Measurements from ENCODE around the gene FXYD5. TPM values are rescaled to one million over a fixed set of nuclear protein-coding genes. Genes with fewer than 3 reads are reported as not detected.
A peak's percentile ranks its signal among the peaks of the same experiment; 100 is the strongest.

The FXYD5 gene
- total and polyA plus RNA-seq, 9 of the 15 experiments (the other 6 are each of a cell fraction or from before 2014, with no cell fraction given): 104 to 537 (median 174) TPM

GRCh38 chr19:35167251-35168119, 12.9 kb downstream of the FXYD5 start:
- POLR2A ChIA-PET: interaction anchor here (0.7 to 1.3 kb wide), 2 partner anchors 13 to 313 kb away, joined by 3 to 4 read pairs; partner anchors contain the start of gene FXYD5
- CTCF ChIA-PET (ENCODE audit: low intra/inter-chr PET ratio): no interaction called here
- FAIRE-seq: peak; percentile 6
- TF ChIP-seq SOX6 (IDR thresholded peaks at IDR 0.05) (no peak), TFAM (CRISPR knock-in tag; conservative IDR thresholded peaks at IDR 0.05) (no peak), NFXL1 (CRISPR knock-in tag; IDR thresholded peaks at IDR 0.05) (no peak), PHF21A (IDR thresholded peaks at IDR 0.05; ENCODE audit: borderline replicate concordance, low read depth) (no peak), ZC3H4 (CRISPR knock-in tag; IDR thresholded peaks at IDR 0.05; ENCODE audit: borderline replicate concordance) (no peak), CREB5 (CRISPR knock-in tag; IDR thresholded peaks at IDR 0.05) (no peak), GABPA (tag; conservative IDR thresholded peaks at IDR 0.05; ENCODE audit: low read depth) (0 out of 2 replicates have a peak, but pooled peaks have one; percentile 16), KDM1A (IDR thresholded peaks at IDR 0.05) (0 out of 4 replicates have a peak, but pooled peaks of 1 of the 2 experiments have one; percentile 17), BACH1 (tag; IDR thresholded peaks at IDR 0.05) (no peak), MAFG (tag; conservative IDR thresholded peaks at IDR 0.05) (no peak), ERF (CRISPR knock-in tag; IDR thresholded peaks at IDR 0.05) (no peak), TGIF2 (CRISPR knock-in tag; IDR thresholded peaks at IDR 0.05) (no peak), ZEB2 (IDR thresholded peaks at IDR 0.05) (no peak), PREB (CRISPR knock-in tag; IDR thresholded peaks at IDR 0.05) (no peak), SREBF1 (IDR thresholded peaks at IDR 0.05; ENCODE audit: borderline replicate concordance, low read depth, low read length) (no peak), HDAC3 (IDR thresholded peaks at IDR 0.05; ENCODE audit: borderline replicate concordance, partially characterized antibody) (no peak), RBFOX2 (IDR thresholded peaks at IDR 0.05; ENCODE audit: low read depth, low read length) (0 out of 2 replicates have a peak, but pooled peaks have one; percentile 15), MYNN (IDR thresholded peaks at IDR 0.05) (0 out of 2 replicates have a peak, but pooled peaks have one; percentile 31), MYNN (CRISPR knock-in tag; IDR thresholded peaks at IDR 0.05) (no peak), FOXK2 (conservative IDR thresholded peaks at IDR 0.05 in 1 of 2, IDR thresholded peaks at IDR 0.05 in 1 of 2; ENCODE audit: low read depth in 2 of 2) (no peak)

More at GRCh38 chr19:35167251-35168119, 12.9 kb downstream of the FXYD5 start:
- Histone ChIP-seq H3K4me3 (no peak overlapping the region), H3K4me2 (ENCODE audit: insufficient read depth, low read length) (peak overlapping the region; percentile 64), H3K36me3 (ENCODE audit: control insufficient read depth, insufficient read depth, low read length) (peaks cover 96% of the 10 kb centered on the region), H3K79me2 (ENCODE audit: control insufficient read depth, insufficient read depth, low read length) (peaks cover 26% of the 10 kb centered on the region), H3K9ac (ENCODE audit: insufficient read depth in 1 of 2, low read depth in 2 of 2, low read length in 2 of 2) (peak overlapping the region; percentile 58 to 86), H3K9me1 (ENCODE audit: control insufficient read depth, insufficient read depth, low read length) (no peaks in the 10 kb centered on the region), H2AFZ (ENCODE audit: low read depth, low read length) (no peak overlapping the region), H3K4me1 (replicated peaks in 1 of 2; ENCODE audit: control insufficient read depth in 2 of 2, insufficient read depth in 2 of 2, low read length in 2 of 2) (peaks cover 49 to 54% of the 10 kb centered on the region in 2 experiments), H3K27ac (ENCODE audit: extremely low read depth, low read depth, low read length) (peak overlapping the region; percentile 77), H4K20me1 (replicated peaks; ENCODE audit: control insufficient read depth, insufficient read depth, low read length) (no peaks in the 10 kb centered on the region), H3K27me3 (ENCODE audit: control insufficient read depth in 2 of 2, insufficient read depth in 2 of 2, low read length in 2 of 2) (no peaks in the 10 kb centered on the region; a peak in 1 of 5 replicates), H3K9me3 (replicated peaks; ENCODE audit: control insufficient read depth, insufficient read depth, low read depth, low read length) (peaks cover 7% of the 10 kb centered on the region; the same call in 1 of the 2 replicates)
- TSS peak; percentile 3 for BruUV-seq (replicated peaks)
- no peak for ATAC-seq
- WGBS (ENCODE audit: insufficient coverage, low coverage, missing lambda C conversion rate): 65% methylated on average over 5 of the region's 5 CpGs
- intact Hi-C loops (cut with micrococcal nuclease) (loop anchor here (5.0 kb wide), 2 partner anchors 40 to 80 kb away; partner anchors contain the start of gene LSR), in situ Hi-C loops (cut with MboI) (no loop called here)
- peak in 1 of 4 experiments; percentile 18 for DNase-seq (ENCODE audit: extremely low read depth in 1 of 4, low spot score in 3 of 4)
